ENCODE results near the gene MAP3K20.

GRCh38 chr2:173205375-173205774 is 129.7 kb downstream of the MAP3K20 start:
- TF ChIP-seq REST (IDR thresholded peaks at IDR 0.05; ENCODE audit: insufficient read depth in 1 of 2, low read depth in 2 of 2, low read length in 2 of 2) (no peak), TAF1 (IDR thresholded peaks at IDR 0.05; ENCODE audit: borderline replicate concordance, insufficient read depth, low read length) (no peak), POLR2AphosphoS5 (IDR thresholded peaks at IDR 0.05; ENCODE audit: low read depth, low read length) (no peak), SIN3A (IDR thresholded peaks at IDR 0.05; ENCODE audit: borderline replicate concordance, insufficient read depth, low read length) (no peak)

Measured in PFSK-1 (cell line).